22Rv1 (cell line): ENCODE data around the gene MSI2.

Experiments used
- CTCF ChIP-seq: fragments of 450-650 bp; IDR thresholded peaks from 2 replicates; pipeline ENCODE4 v1.5.1; 2017; ENCODE audit warnings: mild to moderate bottlenecking
- ZFX ChIP-seq: fragments of 450-650 bp; IDR thresholded peaks from 2 replicates; pipeline ENCODE4 v1.6.1; 2017; ENCODE audit warnings: antibody characterized with exemption, borderline replicate concordance

GRCh38 chr17:57400648-57401047 is 144.3 kb downstream of the MSI2 start:
- no peak for TF ChIP-seq CTCF
- no peak for TF ChIP-seq ZFX
